Stimulated activated CD8-positive, alpha-beta memory T cell treated with anti-CD3 and anti-CD28 coated beads, Interleukin-15, amount 100 ng/mL, for 24 hours (primary cell): ENCODE results near the gene CLEC10A.
"Not testable (repeated sequence)": the region's sequence is repeated elsewhere in the genome, so short reads cannot be mapped to it uniquely, and the experiment has no call there.

Source experiments
- DNase-seq: peaks from one replicate; pipeline ENCODE4 v3.0.0-alpha.2; 2020; ENCODE audit warnings: low read depth

Gene CLEC10A

GRCh38 chr17:7079581-7080455 is at the start of gene CLEC10A:
Gene CLEC10A, minus strand, starts transcription at chr17:7080251. Its CDS starts 1,439 bp downstream, at chr17:7078812.
- no peak for DNase-seq

- no peak for DNase-seq
Measured at GRCh38 chr17:7129311-7129710, 49.3 kb upstream of the CLEC10A start.

GRCh38 chr17:7128160-7128559 is 48.1 kb upstream of the CLEC10A start:
- DNase-seq = no peak

GRCh38 chr17:7127501-7127900 is 47.5 kb upstream of the CLEC10A start:
- not testable (repeated sequence) for DNase-seq

GRCh38 chr17:7126386-7126785 is 46.3 kb upstream of the CLEC10A start:
- DNase-seq = not testable (repeated sequence)

GRCh38 chr17:7124923-7125322 is 44.9 kb upstream of the CLEC10A start:
- DNase-seq = no peak

GRCh38 chr17:7123844-7124243 is 43.8 kb upstream of the CLEC10A start:
- DNase-seq = no peak

GRCh38 chr17:7122381-7122780 is 42.3 kb upstream of the CLEC10A start:
- DNase-seq = no peak

- not testable (repeated sequence) for DNase-seq
Measured at GRCh38 chr17:7120635-7121034, 40.6 kb upstream of the CLEC10A start.

GRCh38 chr17:7120123-7120522 is 40.1 kb upstream of the CLEC10A start:
- DNase-seq = no peak

GRCh38 chr17:7119314-7119713 is 39.3 kb upstream of the CLEC10A start:
- no peak for DNase-seq

- no peak for DNase-seq
Measured at GRCh38 chr17:7114875-7115614, 35.0 kb upstream of the CLEC10A start.

- DNase-seq = no peak
Measured at GRCh38 chr17:7114241-7114874, 34.3 kb upstream of the CLEC10A start, which contains the start of gene ASGR2. Gene ASGR2, minus strand, starts transcription at chr17:7114822. Its CDS starts 582 bp downstream, at chr17:7114240.

GRCh38 chr17:7113273-7114071 is 33.4 kb upstream of the CLEC10A start:
- no peak for DNase-seq

GRCh38 chr17:7112510-7113108 is 32.6 kb upstream of the CLEC10A start:
- DNase-seq = no peak

- no peak for DNase-seq
Measured at GRCh38 chr17:7111784-7112509, 31.9 kb upstream of the CLEC10A start.

- DNase-seq = no peak
Measured at GRCh38 chr17:7110617-7111306, 30.7 kb upstream of the CLEC10A start.

- no peak for DNase-seq
Measured at GRCh38 chr17:7109461-7110322, 29.6 kb upstream of the CLEC10A start.

GRCh38 chr17:7108981-7109380 is 28.9 kb upstream of the CLEC10A start:
- DNase-seq = no peak
